GM21447 (cell line): ENCODE results near the gene GAK.

Source experiments
- ATAC-seq: cut with Tn5 transposase; IDR thresholded peaks from one replicate; pipeline ENCODE4 v1.9.1; 2021; ENCODE audit not compliant: unreplicated experiment

Gene GAK

DNA sequence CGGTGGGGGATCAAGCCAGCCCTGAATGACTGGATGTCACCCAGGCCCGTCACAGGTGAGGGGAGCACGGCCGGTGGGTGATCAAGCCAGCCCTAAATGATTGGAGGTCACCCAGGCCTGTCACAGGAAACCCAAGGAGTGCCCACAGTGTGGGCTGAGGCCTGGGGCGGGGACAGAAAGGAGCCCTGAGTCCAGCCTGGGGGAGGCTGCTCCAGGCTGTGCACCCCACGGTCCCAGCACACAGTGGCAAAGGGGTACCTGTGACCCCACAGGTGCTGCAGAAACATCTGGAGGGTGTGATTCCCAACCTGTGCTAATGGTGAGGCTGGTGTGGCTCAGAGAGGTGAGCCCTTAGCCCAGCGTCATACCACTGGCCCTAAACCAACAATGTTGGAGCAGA, 100.0 kb downstream of the GAK start:
- ATAC-seq = no peak

GRCh38 chr4:831483-831805, 100.7 kb downstream of the GAK start:
- no peak for ATAC-seq

- ATAC-seq = no peak
Measured at GRCh38 chr4:830601-831482, 101.3 kb downstream of the GAK start.

DNA sequence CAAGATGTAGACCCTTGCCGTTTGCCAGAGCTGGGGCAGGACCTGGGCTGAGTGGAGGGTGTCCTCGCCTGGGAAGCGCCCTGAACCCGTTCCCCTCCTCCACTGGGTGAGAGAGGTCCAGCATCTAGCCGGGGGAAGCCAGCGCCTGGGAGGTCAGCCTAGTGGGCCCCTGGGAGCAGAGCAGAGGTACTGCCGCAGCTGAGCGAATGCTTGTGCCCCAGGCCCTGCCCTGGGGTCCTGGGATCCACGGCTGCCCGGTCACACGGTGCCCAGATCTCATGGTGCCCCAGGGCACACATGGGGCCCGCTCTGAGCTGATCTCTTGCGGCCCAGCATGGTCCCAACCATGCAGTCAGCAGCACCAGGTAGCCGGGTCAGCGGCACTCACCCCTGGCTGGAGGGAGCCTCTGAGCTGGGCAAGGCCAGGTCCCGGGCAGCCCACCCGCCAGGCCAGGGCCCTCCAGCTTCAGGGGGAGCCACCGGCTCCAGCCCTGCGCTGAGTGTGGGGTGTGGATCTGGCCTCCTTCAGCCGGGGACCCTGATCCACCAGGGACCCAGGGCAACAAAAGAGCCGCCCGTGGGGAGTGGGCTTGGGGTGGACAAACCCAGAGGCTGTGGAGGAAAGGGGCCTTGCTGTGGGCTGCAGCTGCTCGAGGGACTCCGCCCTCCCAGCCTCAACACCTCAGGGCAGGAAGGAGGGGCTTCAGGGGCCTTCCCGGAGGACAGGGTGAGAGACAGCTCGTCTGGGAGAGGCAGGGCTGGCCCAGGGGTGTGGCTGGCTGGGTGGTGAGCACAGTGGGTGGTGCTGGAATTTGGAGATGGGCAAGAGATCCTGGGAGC, 102.1 kb downstream of the GAK start:
- ATAC-seq = no peak

GRCh38 chr4:829291-829690, 102.8 kb downstream of the GAK start:
- no peak for ATAC-seq

- ATAC-seq = no peak
Measured at GRCh38 chr4:828641-829271, 103.4 kb downstream of the GAK start.

DNA sequence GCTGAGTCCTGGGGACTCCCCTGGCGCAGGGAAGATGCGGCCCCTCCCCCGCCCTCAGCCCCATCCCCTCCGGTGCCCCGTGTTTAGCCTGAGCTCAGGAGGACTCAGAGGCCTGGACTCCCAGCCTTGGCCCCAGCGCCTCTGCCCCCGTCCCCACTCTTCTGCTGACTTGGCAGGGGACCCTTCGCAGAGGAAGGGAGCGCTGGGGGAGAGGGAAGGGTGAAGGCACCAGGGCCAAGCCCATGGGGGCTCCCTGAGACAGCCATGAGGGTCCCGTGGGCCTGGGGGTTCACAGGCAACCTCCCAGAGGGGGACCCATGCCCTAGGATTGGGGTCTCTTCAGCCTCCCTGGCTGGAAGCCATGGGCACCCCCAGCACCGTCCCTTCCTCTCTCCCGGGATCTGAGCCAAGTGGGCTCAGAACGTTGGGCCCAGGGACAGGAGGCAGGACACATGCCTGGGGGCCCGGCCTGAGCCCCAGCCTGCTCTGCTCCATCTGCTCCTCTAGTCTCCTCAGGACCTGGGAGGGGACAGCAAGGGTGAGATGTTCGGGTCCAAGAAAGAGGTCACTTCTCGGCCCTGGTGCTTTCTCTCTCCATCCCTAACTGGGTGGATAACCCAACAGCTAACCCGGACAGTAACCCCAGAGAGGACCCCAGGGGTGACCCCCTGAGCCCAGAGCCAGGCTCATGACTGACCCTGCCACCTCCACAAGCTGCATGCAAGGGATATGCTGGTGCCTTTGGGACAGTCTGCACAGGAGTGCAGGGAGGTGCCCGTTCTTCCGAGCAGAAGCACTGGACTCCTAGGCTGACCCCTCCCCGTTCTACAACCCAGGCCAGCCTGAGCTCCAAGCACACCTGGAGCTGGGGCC, 104.7 kb downstream of the GAK start:
- ATAC-seq = no peak

DNA sequence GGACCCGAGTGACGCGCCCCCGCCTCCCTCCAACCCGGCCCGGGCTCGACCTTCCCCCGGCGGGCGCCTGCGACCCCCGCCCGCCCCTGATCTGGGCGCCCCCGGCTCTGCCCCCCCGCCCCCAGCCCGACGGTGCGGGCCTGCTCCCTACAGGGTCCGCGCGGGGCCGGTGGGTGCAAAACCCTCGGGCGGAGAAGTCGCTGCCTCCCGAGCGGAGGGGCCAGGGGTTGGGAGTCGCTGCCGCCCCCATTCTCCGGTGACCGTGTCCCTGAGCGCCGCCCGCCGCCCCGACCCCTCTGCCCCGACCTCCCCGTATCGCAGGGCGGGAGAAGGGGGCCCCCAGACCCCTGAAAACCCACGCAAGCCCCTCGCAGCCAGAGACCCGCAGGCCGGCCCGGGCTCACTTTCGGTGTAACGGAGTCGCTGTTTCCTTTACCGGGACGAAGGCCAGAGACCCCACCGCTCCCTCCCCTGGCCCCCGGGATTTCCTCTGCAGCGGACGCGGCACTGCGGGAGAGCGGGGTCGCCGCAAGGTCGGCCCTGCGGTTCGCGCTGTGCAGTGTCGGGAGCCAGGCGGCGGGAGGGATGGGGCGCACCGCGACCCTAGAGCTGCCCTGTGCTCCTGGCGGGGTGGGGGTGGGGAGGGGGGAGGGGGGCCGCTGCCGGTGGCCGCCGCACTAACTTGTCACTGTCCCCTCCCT, 105.5 kb downstream of the GAK start:
- ATAC-seq = no peak

GRCh38 chr4:825971-826330, 106.2 kb downstream of the GAK start, which contains the start of gene CPLX1:
CPLX1 (minus strand) TSS chr4:826129; CDS start chr4:824522, 1,607 bp downstream.
- no peak for ATAC-seq

GRCh38 chr4:825063-825970, 106.8 kb downstream of the GAK start:
- ATAC-seq = no peak

DNA sequence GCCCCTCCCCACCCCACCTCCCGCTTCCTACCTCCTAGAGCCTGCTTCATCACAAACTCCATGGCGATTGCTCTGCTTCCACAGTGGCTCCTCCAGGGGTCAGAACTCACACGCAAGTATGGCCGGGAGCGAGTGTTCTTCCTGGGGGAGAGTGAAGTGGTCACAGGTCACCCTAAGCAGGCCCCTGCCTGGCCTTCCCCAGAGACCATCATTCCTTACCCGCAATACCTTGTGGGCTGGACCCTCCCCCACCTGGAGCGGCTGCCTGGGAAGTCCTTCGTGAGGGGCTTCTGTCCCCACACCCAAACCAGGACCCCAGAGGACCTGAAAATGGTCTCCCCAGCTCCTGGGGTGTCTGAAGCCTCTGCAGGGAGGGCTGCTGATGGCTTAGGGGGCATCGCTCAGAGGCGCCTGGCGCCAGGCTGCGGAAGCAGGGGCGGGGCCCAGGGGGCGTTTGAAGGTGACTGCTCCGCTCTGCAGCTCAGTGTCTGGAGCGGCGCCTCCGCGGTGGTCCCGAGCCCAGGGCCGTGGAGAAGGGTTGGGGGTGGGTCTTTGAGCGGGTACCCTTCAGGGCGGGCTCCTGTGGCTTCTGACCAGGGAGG, 107.6 kb downstream of the GAK start:
- no peak for ATAC-seq

DNA sequence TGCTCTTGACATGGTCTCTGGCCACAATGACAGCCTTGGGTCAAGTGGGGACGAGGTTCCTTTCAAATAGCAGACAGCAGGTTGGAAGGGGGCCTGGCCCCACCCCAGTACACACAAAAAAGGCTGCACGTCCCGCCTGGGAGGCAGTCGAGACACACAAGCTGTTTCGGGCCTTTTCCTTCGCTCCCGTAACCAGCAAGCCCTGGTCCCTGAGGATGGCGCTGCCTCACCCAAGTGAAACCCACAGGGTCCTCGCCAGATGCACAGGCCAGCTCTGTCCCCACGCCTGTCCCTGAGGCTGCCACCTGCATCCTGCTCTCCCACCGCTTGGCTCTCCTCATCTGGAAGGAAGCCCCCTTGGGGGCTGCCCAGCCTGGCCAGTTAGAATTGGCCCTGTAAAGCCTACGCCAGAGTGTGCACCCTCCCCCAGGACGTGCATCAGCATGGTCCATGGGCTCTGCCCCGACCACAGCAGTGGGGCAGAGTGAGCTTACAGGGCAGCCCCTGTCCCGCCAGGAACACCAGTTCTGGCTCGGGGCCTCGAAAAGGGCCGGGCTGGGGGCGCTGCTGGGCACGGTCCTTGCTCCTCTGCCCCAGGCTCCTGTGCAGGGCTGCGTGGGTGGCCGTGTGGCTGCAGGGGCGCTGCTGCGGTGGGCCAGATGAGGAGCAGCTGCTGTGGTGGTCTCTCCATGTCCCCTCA, 108.2 kb downstream of the GAK start:
- no peak for ATAC-seq

DNA sequence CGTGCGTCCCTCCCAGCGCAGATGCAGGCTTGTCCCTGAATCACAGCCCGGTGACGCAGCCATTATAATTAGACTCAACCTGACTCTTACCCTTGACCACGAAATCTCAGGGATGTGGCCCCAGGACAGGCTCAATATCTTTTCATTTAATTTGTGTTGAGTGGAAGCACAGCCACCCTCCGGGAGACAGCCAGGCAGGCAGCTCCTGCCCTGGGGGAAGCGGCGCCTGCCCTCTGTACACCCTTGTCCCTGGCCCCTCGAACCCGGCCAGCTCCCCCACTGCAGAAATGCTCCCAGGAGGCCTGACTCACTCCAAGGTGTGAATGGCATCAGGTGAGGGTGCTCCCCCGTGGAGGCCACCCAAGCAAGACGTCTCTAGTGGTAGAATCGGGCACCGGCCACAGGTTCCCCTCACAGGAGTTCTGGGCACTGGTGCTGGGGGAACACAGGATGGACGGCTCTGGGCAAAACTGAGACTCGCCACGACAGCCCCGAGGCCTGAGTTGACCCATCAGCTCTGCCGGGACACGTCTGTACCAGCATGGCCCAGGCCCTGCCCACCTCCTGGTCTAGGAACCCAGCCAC, 108.8 kb downstream of the GAK start:
- ATAC-seq = no peak

- no peak for ATAC-seq
Measured at GRCh38 chr4:822361-823175, 109.5 kb downstream of the GAK start.

GRCh38 chr4:821631-822030, 110.5 kb downstream of the GAK start:
- no peak for ATAC-seq

GRCh38 chr4:821181-821591, 110.9 kb downstream of the GAK start:
- ATAC-seq = no peak
